ENCODE measurements around the gene RFPL3.
"Not testable (repeated sequence)": the region's sequence is repeated elsewhere in the genome, so short reads cannot be mapped to it uniquely, and the experiment has no call there.

Gene RFPL3

DNA sequence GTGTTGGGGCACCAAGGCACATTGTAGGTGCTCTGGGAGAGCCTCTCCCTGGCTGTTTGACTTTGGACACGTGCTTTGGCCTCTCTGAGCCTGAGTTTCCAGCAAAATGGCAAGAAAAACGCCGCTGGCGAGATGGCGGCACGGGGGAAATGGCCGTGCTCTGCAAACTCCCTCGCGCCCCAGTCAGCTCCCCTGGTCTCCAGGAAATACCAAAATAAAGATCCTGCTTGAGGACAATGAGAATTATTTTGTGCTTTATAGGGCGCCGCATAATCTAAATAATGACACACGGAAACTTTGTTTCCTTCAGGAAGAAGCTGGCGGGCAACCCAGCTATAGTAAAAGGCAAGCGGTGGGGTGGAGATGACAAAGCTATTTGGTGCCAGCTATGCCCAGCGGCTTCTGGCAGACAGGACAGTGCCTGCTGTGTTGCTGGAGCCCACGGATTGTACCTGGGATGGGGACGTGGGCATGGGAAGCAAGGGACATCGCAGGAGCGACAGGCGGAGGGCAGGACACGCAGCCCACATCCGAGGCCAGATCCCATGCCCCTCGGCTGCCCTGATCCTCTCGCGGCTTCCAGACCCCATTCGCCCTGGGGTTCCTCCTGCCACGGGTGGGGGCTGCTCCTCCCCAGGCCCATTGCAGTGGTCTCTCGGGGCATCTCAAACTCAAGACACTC is 26.3 kb upstream of the RFPL3 start:
- DNase-seq (ENCODE audit: low spot score): no peak

- no peak for DNase-seq (ENCODE audit: low spot score)
These were observed 25.5 kb upstream of the RFPL3 start for GRCh38 chr22:32331918-32332725.

- no peak for DNase-seq (ENCODE audit: low spot score)
These were observed 24.4 kb upstream of the RFPL3 start for GRCh38 chr22:32333141-32333768.

DNA sequence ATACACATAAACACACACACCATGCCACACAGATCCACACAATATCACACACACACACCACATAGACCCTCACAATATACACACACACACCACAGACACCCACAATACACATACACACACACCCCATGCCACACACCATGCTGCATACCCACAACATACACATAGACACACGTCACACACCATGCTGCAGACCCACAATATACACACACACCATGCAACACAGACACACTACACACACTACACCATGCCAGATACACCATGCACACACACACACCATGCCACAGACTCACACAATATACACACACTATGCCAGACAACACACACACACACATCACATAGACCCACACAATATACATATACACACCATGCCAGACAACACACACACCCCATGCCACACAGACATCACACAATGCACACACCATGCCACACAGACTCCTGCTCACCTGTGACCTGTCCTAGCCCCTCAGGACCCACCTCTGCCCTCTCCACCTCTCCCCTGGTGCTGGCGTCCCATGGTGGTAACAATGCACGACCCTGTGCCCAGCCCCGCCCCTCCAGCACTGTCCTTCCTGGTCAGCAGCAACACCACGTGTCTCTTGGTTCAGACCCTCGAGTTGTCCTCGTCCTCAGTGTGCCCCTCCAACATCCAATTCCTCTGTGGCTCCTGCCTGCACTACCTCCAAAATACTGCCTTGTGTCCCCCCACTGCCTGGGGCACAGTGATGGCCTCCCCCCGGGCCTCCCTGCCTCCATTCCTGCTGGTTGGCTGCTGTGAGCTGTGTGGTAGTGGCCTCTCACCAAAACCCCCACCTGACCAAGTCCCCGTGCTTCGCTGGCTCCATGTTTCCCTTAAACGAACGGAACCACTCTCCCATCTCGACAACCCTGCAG is 23.7 kb upstream of the RFPL3 start:
- no peak for DNase-seq (ENCODE audit: low spot score)

DNA sequence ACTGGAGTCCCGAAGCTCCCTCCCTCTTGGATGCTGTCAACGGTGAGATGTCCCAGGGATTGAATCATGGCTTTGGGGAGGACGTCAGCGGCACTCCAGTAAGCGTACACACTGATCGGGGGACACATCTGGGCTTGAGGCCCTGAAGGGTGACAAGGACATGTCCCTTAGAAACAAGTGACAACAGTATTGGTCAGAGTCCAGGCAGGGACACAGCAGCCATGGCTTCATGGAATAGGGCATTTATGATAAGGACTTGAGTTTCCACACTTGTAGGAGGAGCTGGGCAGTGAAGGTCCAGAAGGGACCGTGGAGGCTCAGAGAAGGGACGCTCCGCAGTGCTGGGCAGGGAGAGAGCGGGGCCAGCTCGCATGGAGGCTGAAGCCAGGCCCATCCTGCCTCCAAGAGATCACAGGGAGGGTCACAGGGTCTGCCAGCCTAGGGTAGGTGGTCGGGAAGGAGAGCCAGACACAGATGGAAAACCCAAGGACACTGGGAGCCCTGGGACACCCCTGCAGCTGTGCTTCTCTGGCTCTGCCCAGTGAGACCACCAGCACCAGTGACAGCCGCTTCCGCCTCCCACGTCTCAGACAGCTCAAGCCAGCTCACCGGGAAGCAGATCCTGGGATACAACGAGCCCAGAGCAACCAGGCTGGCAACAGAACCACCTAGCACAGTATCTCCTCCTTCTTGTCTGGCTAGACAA is 22.9 kb upstream of the RFPL3 start:
- DNase-seq (ENCODE audit: low spot score): no peak

DNA sequence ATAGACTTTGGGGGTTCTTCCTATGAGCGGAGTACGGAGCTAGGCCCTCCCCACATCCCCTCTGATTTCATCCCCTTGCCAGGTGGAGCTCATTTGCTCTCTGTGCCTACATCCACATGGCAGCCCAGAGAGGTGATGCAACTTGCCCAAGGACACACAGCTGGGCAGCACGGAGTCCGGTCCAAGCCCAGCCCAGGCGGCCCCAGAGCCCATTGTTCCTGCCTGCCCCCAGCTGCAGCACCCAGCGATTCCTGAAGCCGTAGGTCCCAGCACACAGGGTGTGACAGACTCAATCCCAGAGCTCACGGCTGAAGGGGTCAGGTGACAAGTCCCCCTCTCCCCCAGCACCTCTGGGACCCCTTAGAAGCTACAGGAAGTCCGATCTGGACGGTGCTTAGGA is 22.2 kb upstream of the RFPL3 start:
- no peak for DNase-seq (ENCODE audit: low spot score)

DNA sequence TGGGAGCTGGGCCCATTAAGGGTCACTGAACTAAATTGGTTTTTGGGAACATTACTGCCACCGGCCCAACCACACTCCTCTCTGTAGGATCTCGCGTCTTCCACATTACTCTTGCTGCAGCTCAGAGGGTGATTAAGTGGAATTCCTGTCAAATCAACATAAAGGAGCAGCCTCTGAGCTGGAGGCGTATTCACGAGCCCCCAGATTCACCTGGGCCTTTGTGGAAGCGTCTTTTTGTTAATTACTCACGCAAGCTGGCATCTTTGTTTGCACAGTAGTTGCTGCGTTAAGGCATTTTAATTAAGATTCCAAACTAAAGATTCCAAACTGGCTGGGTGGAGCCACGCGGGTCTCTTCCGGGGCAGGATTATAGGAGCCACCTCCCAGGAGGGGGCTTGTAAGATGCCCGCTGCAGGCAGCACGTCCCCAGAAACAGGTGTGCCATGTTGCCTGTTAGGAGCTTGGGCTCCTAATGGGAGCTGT is 21.5 kb upstream of the RFPL3 start:
- DNase-seq (ENCODE audit: low spot score): no peak

- DNase-seq (ENCODE audit: low spot score): no peak
These were observed 20.8 kb upstream of the RFPL3 start for GRCh38 chr22:32336771-32337424.

GRCh38 chr22:32337425-32337824 is 20.2 kb upstream of the RFPL3 start:
- DNase-seq (ENCODE audit: low spot score): not testable (repeated sequence)

DNA sequence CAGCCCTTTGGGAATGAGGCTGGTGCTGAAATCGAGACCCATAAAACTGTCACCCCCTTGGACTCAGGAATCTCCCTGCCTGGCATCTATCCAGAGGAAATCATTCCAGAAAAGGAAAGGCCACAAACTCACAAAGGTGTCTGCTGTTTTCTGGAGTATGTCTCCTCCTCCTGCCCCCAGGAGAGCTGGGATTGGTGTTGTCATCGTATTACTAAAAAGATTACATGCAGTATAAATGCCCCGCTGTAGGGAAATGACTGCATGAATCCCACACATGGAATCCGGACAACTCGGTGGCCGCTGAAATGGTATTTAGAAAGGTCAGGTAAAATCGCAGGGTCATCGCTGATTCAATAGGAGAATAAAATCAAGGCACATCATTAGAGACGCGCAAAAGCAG is 18.9 kb upstream of the RFPL3 start:
- no peak for DNase-seq (ENCODE audit: low spot score)

DNA sequence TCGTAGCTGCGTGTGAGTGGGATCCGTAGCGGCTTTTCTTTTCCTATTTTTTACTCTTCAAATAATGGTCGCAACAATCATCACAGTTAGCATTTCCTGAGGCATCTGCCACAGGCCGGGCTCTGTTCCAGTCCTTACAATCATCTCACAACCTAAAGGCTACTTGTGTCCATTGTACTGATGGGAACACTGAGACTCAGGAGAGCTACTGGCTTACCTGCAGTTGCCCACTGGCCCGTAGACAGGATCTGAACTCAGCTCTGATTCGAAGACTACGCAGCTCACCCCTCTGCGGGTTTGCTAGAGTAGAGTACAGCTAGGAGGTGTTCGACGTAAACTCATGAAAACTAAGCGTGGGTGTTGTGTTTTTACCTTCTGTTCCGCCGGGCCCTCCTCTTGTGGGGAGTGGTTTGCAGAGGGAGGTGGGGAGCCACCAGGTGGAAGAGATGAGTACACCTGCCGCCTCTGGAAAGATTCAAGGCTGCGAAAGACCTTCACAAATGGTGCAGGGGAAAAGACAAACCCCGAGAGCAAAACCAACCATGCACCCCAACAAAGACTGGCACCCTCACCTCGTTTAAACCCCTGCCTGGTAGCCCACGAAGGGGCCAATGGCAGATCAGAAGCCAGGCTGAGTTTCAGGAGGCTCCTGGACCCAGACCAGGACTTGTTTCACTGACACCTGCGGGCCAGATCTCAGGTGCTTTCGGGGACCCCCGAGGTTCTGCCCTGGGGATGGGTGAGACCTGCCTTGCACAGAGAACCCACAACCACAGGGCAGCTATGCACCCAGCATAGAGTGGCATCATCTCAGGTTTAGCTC is 18.3 kb upstream of the RFPL3 start:
- DNase-seq (ENCODE audit: low spot score): no peak

DNA sequence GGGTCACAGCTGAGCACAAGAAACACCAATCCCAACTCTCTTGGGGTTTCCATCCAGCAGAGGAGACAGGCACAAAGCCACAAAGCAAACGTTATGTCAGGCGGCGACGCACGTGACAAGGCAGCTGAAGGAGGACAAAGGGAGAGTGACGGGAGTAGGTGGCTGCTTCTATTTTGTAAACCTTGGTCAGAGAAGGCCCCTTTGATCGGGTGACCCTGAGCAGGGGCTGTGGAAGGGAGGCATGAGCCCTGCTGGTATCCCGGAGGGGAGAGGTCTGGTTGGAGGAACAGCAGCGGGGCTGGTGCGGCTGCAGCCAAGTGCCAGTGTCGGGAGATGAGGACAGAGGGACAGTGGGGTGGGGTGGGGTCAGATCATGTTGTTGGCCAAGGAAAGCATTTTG is 17.3 kb upstream of the RFPL3 start:
- no peak for DNase-seq (ENCODE audit: low spot score)

- no peak for DNase-seq (ENCODE audit: low spot score)
These were observed 16.4 kb upstream of the RFPL3 start for GRCh38 chr22:32341122-32341740.

- no peak for DNase-seq (ENCODE audit: low spot score)
These were observed 14.7 kb upstream of the RFPL3 start for GRCh38 chr22:32342977-32343376.

DNA sequence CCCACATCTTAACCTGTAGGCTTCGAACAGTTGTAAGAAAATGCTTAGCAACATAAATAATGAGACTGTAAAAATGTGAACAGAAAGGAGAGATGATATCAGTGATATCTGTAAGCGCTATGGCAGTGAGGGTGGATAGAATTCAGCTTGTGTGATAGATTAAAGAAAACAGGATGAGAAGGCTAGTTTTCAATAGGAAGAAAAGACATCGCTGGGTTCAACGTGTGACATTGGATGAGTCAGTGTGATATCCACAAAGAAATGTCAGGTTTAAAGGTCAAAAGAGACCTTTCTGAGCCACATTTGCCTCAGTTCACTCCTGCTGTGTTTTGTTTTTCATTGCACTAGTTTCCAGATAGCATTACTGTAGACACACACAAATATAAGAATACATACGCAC is 13.7 kb upstream of the RFPL3 start:
- no peak for DNase-seq (ENCODE audit: low spot score)

DNA sequence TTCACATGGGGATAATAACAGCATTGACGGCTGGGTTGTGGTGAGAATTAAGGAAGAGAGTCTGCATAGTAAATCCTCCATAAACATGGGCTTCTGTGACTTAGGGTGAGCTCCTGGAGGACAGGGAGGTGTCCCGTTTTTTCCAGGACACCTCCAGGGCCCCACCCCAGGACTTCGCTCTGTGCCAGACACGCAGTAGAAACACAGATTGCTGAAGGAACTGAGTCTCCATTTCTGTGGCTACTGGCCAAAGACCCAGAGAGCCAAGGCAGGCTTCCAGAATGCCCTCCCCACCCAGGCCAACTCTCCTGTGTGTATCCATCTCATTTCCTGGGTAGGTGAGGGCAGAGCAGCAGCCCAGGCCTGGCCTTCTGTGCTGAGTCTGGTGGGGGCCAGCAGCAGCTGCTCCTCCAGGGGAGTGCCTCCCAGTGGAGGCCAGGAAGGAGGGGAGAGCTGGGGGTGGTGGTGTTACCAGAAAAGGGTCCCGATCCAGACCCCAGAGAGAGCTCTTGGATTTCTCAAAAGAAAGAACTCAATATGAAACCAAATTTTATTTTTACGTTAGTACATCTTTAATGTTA is 9.5 kb upstream of the RFPL3 start:
- no peak for DNase-seq (ENCODE audit: low spot score)

- DNase-seq (ENCODE audit: low spot score): not testable (repeated sequence)
These were observed 5.8 kb upstream of the RFPL3 start for GRCh38 chr22:32351875-32352274.

DNA sequence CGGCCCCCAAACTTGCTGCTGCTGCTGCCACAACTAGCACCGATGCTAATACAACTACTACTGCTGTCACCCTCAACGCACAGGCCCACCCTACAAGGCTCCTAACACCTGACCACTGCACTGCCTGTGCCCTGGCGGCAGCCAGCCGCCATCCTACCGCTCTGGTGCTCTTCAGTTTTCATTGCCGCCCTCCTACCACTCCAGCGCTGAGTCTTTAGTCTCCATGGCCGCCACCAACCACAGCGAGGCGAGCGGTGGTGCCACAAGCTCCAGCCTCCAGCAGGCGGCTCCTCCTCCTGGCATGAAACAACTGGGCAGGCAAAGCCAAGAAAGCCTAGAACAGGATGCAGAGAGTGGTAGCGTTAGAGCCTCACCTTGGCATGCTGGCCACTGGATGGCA is 5.0 kb upstream of the RFPL3 start:
- DNase-seq (ENCODE audit: low spot score): no peak

GRCh38 chr22:32353292-32353691 is 4.4 kb upstream of the RFPL3 start:
- DNase-seq (ENCODE audit: low spot score): no peak

All from putamen (tissue), 1 donor.